ENCODE data around the gene INSYN2B.

INSYN2B gene

GRCh38 chr5:169871826-169872490 lies 108.3 kb downstream of the INSYN2B start:
- Histone ChIP-seq H2AFZ (ENCODE audit: low read length) (no peak overlapping the region), H3K79me1 (ENCODE audit: low read depth, low read length) (no peaks in the 10 kb centered on the region), H4K8ac (ENCODE audit: low read depth, low read length) (no peak overlapping the region), H2BK15ac (ENCODE audit: low read length) (no peak overlapping the region), H3K9ac (ENCODE audit: low read depth, low read length, poor library complexity) (no peak overlapping the region), H3K4me3 (ENCODE audit: low read length in 2 of 2) (no peak overlapping the region), H3K4me2 (ENCODE audit: insufficient read depth, low read length, poor library complexity, severe bottlenecking) (no peak overlapping the region), H2BK12ac (ENCODE audit: low read length) (no peak overlapping the region), H3K4me1 (ENCODE audit: control insufficient read depth in 2 of 2, insufficient read depth in 1 of 2, low read depth in 1 of 2, low read length in 2 of 2) (peaks cover 2 to 11% of the 10 kb centered on the region in 2 donors), H3K27me3 (ENCODE audit: control insufficient read depth in 3 of 3, insufficient read depth in 3 of 3, low read depth in 1 of 3, low read length in 3 of 3) (no peaks in the 10 kb centered on the region), H3K23ac (ENCODE audit: low read depth, low read length, poor library complexity) (no peak overlapping the region), H2AK5ac (ENCODE audit: low read depth, low read length) (no peak overlapping the region), H3K14ac (ENCODE audit: low read length) (no peak overlapping the region), H4K91ac (ENCODE audit: low read depth, low read length, poor library complexity) (no peak overlapping the region), H3K9me3 (replicated peaks in 1 of 2; ENCODE audit: control insufficient read depth in 2 of 2, insufficient read depth in 1 of 2, low read depth in 1 of 2, low read length in 2 of 2) (no peaks in the 10 kb centered on the region), H3K27ac (replicated peaks; ENCODE audit: low read length) (no peak overlapping the region), H3K36me3 (replicated peaks in 1 of 2; ENCODE audit: control insufficient read depth in 2 of 2, insufficient read depth in 2 of 2, low read length in 2 of 2) (no peaks in the 10 kb centered on the region), H3K4ac (ENCODE audit: low read length) (no peak overlapping the region), H3K18ac (ENCODE audit: low read length) (no peak overlapping the region), H2BK5ac (ENCODE audit: low read length) (no peak overlapping the region), H2BK120ac (ENCODE audit: low read depth, low read length) (no peak overlapping the region)
- DNase-seq (ENCODE audit: low spot score), result no peak
- no CpG with 5 or more reads among the region's 5 CpGs for WGBS, 2 donors (ENCODE audit: extremely low coverage in 2 of 2, insufficient read length in 2 of 2, insufficient replicate concordance in 1 of 2)

- no peak overlapping the region for H3K18ac ChIP-seq (ENCODE audit: low read length)
- peaks cover 2 to 11% of the 10 kb centered on the region in 2 donors for H3K4me1 ChIP-seq (ENCODE audit: control insufficient read depth in 2 of 2, insufficient read depth in 1 of 2, low read depth in 1 of 2, low read length in 2 of 2)
- no peak overlapping the region for H2BK5ac ChIP-seq (ENCODE audit: low read length)
- H2BK15ac ChIP-seq (ENCODE audit: low read length), result no peak overlapping the region
- H2AK5ac ChIP-seq (ENCODE audit: low read depth, low read length), result no peak overlapping the region
- no peak overlapping the region for H3K4me2 ChIP-seq (ENCODE audit: insufficient read depth, low read length, poor library complexity, severe bottlenecking)
- no peaks in the 10 kb centered on the region for H3K9me3 ChIP-seq (replicated peaks in 1 of 2; ENCODE audit: control insufficient read depth in 2 of 2, insufficient read depth in 1 of 2, low read depth in 1 of 2, low read length in 2 of 2)
- DNase-seq (ENCODE audit: low spot score), result no peak
- H3K9ac ChIP-seq (ENCODE audit: low read depth, low read length, poor library complexity), result no peak overlapping the region
- H3K4ac ChIP-seq (ENCODE audit: low read length), result no peak overlapping the region
- no peak overlapping the region for H4K8ac ChIP-seq (ENCODE audit: low read depth, low read length)
- no CpG with 5 or more reads among the region's 2 CpGs for WGBS, 2 donors (ENCODE audit: extremely low coverage in 2 of 2, insufficient read length in 2 of 2, insufficient replicate concordance in 1 of 2)
- no peak overlapping the region for H4K91ac ChIP-seq (ENCODE audit: low read depth, low read length, poor library complexity)
- H3K14ac ChIP-seq (ENCODE audit: low read length), result no peak overlapping the region
- H2BK12ac ChIP-seq (ENCODE audit: low read length), result no peak overlapping the region
- H3K79me1 ChIP-seq (ENCODE audit: low read depth, low read length), result no peaks in the 10 kb centered on the region
- H3K27ac ChIP-seq (replicated peaks; ENCODE audit: low read length), result no peak overlapping the region
- no peak overlapping the region for H3K4me3 ChIP-seq (ENCODE audit: low read length in 2 of 2)
- no peak overlapping the region for H2AFZ ChIP-seq (ENCODE audit: low read length)
- H3K23ac ChIP-seq (ENCODE audit: low read depth, low read length, poor library complexity), result no peak overlapping the region
- no peak overlapping the region for H2BK120ac ChIP-seq (ENCODE audit: low read depth, low read length)
- H3K27me3 ChIP-seq (ENCODE audit: control insufficient read depth in 3 of 3, insufficient read depth in 3 of 3, low read depth in 1 of 3, low read length in 3 of 3), result no peaks in the 10 kb centered on the region
- no peaks in the 10 kb centered on the region for H3K36me3 ChIP-seq (replicated peaks in 1 of 2; ENCODE audit: control insufficient read depth in 2 of 2, insufficient read depth in 2 of 2, low read length in 2 of 2)
Measured at GRCh38 chr5:169870211-169870610, 110.1 kb downstream of the INSYN2B start.

- H3K9me3 ChIP-seq (replicated peaks in 1 of 2; ENCODE audit: control insufficient read depth in 2 of 2, insufficient read depth in 1 of 2, low read depth in 1 of 2, low read length in 2 of 2), result no peaks in the 10 kb centered on the region
- H2AFZ ChIP-seq (ENCODE audit: low read length), result no peak overlapping the region
- H3K27me3 ChIP-seq (ENCODE audit: control insufficient read depth in 3 of 3, insufficient read depth in 3 of 3, low read depth in 1 of 3, low read length in 3 of 3), result no peaks in the 10 kb centered on the region
- H3K4ac ChIP-seq (ENCODE audit: low read length), result no peak overlapping the region
- H2BK15ac ChIP-seq (ENCODE audit: low read length), result no peak overlapping the region
- no peak overlapping the region for H3K14ac ChIP-seq (ENCODE audit: low read length)
- DNase-seq (ENCODE audit: low spot score), result peak; percentile 27
- H3K79me1 ChIP-seq (ENCODE audit: low read depth, low read length), result no peaks in the 10 kb centered on the region
- peak overlapping the region; percentile 28 for H3K4me2 ChIP-seq (ENCODE audit: insufficient read depth, low read length, poor library complexity, severe bottlenecking)
- H3K4me3 ChIP-seq (ENCODE audit: low read length in 2 of 2), result no peak overlapping the region
- H2BK5ac ChIP-seq (ENCODE audit: low read length), result no peak overlapping the region
- no peak overlapping the region for H3K18ac ChIP-seq (ENCODE audit: low read length)
- no peak overlapping the region for H4K91ac ChIP-seq (ENCODE audit: low read depth, low read length, poor library complexity)
- H3K4me1 ChIP-seq (ENCODE audit: control insufficient read depth in 2 of 2, insufficient read depth in 1 of 2, low read depth in 1 of 2, low read length in 2 of 2), result peaks cover 2 to 11% of the 10 kb centered on the region in 2 donors
- H3K36me3 ChIP-seq (replicated peaks in 1 of 2; ENCODE audit: control insufficient read depth in 2 of 2, insufficient read depth in 2 of 2, low read length in 2 of 2), result no peaks in the 10 kb centered on the region
- H2BK120ac ChIP-seq (ENCODE audit: low read depth, low read length), result no peak overlapping the region
- WGBS, 2 donors (ENCODE audit: extremely low coverage in 2 of 2, insufficient read length in 2 of 2, insufficient replicate concordance in 1 of 2), result no CpG with 5 or more reads among the region's 3 CpGs
- no peak overlapping the region for H3K27ac ChIP-seq (replicated peaks; ENCODE audit: low read length)
- H4K8ac ChIP-seq (ENCODE audit: low read depth, low read length), result no peak overlapping the region
- no peak overlapping the region for H2AK5ac ChIP-seq (ENCODE audit: low read depth, low read length)
- H3K9ac ChIP-seq (ENCODE audit: low read depth, low read length, poor library complexity), result no peak overlapping the region
- H2BK12ac ChIP-seq (ENCODE audit: low read length), result no peak overlapping the region
- H3K23ac ChIP-seq (ENCODE audit: low read depth, low read length, poor library complexity), result no peak overlapping the region
Measured at GRCh38 chr5:169869066-169869465, 111.2 kb downstream of the INSYN2B start.

GRCh38 chr5:169867347-169867746 lies 112.9 kb downstream of the INSYN2B start:
- 100% methylated on average over 1 of the region's 2 CpGs; no CpG with 5 or more reads in 1 of the 2 donors for WGBS, 2 donors (ENCODE audit: extremely low coverage in 2 of 2, insufficient read length in 2 of 2, insufficient replicate concordance in 1 of 2)

More at GRCh38 chr5:169867347-169867746, 112.9 kb downstream of the INSYN2B start:
- Histone ChIP-seq H3K79me1 (ENCODE audit: low read depth, low read length) (no peaks in the 10 kb centered on the region), H3K18ac (ENCODE audit: low read length) (no peak overlapping the region), H3K9ac (ENCODE audit: low read depth, low read length, poor library complexity) (no peak overlapping the region), H3K4me1 (ENCODE audit: control insufficient read depth in 2 of 2, insufficient read depth in 1 of 2, low read depth in 1 of 2, low read length in 2 of 2) (peaks cover 2 to 11% of the 10 kb centered on the region in 2 donors), H4K8ac (ENCODE audit: low read depth, low read length) (no peak overlapping the region), H3K27ac (replicated peaks; ENCODE audit: low read length) (no peak overlapping the region), H2BK5ac (ENCODE audit: low read length) (no peak overlapping the region), H2BK15ac (ENCODE audit: low read length) (no peak overlapping the region), H3K27me3 (ENCODE audit: control insufficient read depth in 3 of 3, insufficient read depth in 3 of 3, low read depth in 1 of 3, low read length in 3 of 3) (no peaks in the 10 kb centered on the region), H3K4me2 (ENCODE audit: insufficient read depth, low read length, poor library complexity, severe bottlenecking) (no peak overlapping the region), H3K14ac (ENCODE audit: low read length) (no peak overlapping the region), H2BK12ac (ENCODE audit: low read length) (no peak overlapping the region), H2AK5ac (ENCODE audit: low read depth, low read length) (no peak overlapping the region), H3K36me3 (replicated peaks in 1 of 2; ENCODE audit: control insufficient read depth in 2 of 2, insufficient read depth in 2 of 2, low read length in 2 of 2) (no peaks in the 10 kb centered on the region), H2BK120ac (ENCODE audit: low read depth, low read length) (no peak overlapping the region), H3K4me3 (ENCODE audit: low read length in 2 of 2) (no peak overlapping the region), H3K4ac (ENCODE audit: low read length) (no peak overlapping the region), H3K9me3 (replicated peaks in 1 of 2; ENCODE audit: control insufficient read depth in 2 of 2, insufficient read depth in 1 of 2, low read depth in 1 of 2, low read length in 2 of 2) (no peaks in the 10 kb centered on the region), H2AFZ (ENCODE audit: low read length) (no peak overlapping the region), H3K23ac (ENCODE audit: low read depth, low read length, poor library complexity) (no peak overlapping the region), H4K91ac (ENCODE audit: low read depth, low read length, poor library complexity) (no peak overlapping the region)
- no peak for DNase-seq (ENCODE audit: low spot score)

Data from neuronal stem cell (in vitro differentiated cells).